Retinal pigment epithelial cell (primary cell): ENCODE results near the gene ETS1.

Experiments
- DNase-seq: peaks from one replicate; pipeline ENCODE4 v3.0.0-alpha.2; 2010; ENCODE audit warnings: low read depth
- H3K4me3 ChIP-seq: 2 replicates; pipeline ENCODE4 v1.5.1; 2011; ENCODE audit warnings: mild to moderate bottlenecking, low read length, control low read depth, moderate library complexity
- CTCF ChIP-seq: conservative IDR thresholded peaks from 2 replicates; pipeline ENCODE4 v1.5.1; 2011; ENCODE audit warnings: low read depth, low read length, control low read depth, inconsistent platforms

Gene ETS1

GRCh38 chr11:128462189-128462588 is 125.2 kb downstream of the ETS1 start:
- no peak for DNase-seq
- no peak overlapping the region for H3K4me3 ChIP-seq
- TF ChIP-seq CTCF = no peak

DNA sequence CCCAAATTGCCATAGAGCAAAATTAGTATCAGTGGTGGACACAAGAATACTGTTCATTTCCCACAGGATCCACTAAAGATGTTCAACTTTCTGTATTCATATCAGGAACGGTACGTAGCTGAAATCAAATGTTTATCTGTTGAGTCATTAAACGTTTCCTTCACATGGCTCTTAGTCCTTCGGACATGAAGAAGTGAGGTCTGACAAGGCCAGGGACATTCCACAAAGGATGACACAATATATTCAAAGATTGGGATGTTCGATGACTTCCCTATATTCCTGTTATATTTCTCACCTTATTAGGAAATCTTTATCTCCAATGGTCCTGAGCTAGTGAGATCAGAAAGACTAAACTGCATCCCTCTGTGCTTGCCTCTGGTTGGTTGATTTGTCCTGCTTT is 129.0 kb downstream of the ETS1 start:
- H3K4me3 ChIP-seq = no peak overlapping the region
- DNase-seq = no peak
- no peak for TF ChIP-seq CTCF

DNA sequence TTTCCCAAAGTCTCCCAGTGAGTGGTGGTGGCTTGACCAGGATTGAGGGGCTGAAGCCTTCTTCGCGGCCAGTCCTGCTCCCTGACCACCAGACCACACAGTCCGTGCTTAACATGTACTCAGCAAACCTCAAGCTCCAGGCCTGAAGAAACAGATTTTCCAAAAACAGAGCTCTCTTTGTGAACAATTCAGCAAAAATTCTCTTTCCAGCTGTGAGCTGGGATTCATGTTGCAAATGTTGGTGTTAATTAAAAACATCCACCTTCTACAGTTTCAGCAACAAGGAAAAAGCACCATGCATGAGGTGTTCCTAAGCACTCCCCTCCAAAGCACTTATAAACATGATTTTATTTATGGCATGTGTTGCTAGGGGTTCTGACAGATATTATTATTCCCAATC is 129.5 kb downstream of the ETS1 start:
- no peak for TF ChIP-seq CTCF
- no peak for DNase-seq
- no peak overlapping the region for H3K4me3 ChIP-seq

GRCh38 chr11:128456566-128457268 is 130.6 kb downstream of the ETS1 start:
- no peak for TF ChIP-seq CTCF
- H3K4me3 ChIP-seq = no peak overlapping the region
- no peak for DNase-seq

DNA sequence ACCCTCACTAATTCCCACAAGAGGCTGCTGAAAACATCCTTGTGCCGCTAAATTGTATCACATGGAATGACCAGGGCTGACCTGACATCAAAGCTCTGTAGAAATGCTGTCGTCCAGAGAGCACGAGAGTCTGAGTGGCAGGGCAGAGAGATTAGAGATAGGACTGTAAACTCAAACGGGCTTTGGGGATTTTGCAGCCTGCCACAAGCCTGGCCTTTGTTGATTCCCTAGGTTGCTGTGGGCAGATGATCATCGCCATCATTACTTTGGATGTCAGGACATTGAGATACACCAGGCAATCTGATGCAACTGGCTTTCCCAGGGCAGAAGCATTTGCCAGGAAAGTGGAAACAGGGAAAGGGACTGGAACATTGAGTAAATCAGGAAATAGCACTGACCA is 131.6 kb downstream of the ETS1 start:
- H3K4me3 ChIP-seq = no peak overlapping the region
- DNase-seq = no peak
- no peak for TF ChIP-seq CTCF

- H3K4me3 ChIP-seq = no peak overlapping the region
- TF ChIP-seq CTCF = no peak
- DNase-seq = peak; percentile 57
Observed at GRCh38 chr11:128453444-128454336, 133.7 kb downstream of the ETS1 start.
